Measurements from ENCODE around the gene SERTAD4.

DNA sequence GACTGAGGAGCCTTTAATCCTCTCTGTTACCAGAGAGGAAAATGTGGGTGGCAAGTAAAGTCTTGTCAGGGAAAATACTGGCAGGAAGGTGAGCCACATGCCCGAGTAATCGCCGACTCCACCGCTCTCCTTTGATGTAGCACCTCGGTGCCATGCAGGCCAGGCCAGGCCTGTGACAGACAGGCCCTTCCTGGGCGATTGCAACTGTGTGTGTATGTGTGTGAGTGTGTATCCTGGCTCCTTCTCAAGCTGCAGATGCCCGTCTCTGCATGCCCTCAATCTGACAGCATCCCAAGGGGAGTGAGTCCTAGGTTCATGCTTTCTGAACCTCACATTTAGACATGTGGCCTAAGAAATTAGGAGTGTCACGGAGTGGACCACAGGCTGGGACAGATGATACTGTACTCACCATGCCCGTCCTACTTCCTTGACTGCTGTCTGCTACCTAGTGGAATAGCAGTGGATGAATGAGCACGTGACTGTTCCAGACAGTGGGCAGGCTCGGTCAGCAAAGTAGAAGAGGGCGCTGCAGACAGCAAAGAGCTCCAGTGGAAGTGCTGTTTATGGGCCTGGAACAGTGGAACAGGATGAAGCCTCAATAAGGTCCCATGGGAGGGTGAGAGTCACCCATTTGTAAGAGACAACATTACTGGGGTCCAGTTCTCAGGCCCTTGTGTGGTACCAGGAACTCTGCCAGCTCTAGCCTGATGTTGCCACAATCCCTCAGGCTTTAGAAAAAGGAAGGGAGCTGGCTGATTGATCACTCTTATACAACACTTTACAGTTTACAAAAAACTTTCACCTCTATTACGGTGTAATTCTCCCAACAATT is 25.3 kb downstream of the SERTAD4 start:
- TF ChIP-seq, protein P1, sequence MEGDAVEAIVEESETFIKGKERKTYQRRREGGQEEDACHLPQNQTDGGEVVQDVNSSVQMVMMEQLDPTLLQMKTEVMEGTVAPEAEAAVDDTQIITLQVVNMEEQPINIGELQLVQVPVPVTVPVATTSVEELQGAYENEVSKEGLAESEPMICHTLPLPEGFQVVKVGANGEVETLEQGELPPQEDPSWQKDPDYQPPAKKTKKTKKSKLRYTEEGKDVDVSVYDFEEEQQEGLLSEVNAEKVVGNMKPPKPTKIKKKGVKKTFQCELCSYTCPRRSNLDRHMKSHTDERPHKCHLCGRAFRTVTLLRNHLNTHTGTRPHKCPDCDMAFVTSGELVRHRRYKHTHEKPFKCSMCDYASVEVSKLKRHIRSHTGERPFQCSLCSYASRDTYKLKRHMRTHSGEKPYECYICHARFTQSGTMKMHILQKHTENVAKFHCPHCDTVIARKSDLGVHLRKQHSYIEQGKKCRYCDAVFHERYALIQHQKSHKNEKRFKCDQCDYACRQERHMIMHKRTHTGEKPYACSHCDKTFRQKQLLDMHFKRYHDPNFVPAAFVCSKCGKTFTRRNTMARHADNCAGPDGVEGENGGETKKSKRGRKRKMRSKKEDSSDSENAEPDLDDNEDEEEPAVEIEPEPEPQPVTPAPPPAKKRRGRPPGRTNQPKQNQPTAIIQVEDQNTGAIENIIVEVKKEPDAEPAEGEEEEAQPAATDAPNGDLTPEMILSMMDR (IDR thresholded peaks at IDR 0.05; ENCODE audit: low read depth, low read length), result no peak
- no peak for TF ChIP-seq EZH2phosphoT487 (IDR thresholded peaks at IDR 0.05; ENCODE audit: low read depth)
